Occipital lobe (tissue), 3 donors: Measurements from ENCODE around the gene ZNF624. TPM values are rescaled to one million over a fixed set of nuclear protein-coding genes. Genes with fewer than 3 reads are reported as not detected.
A peak's percentile ranks its signal among the peaks of the same experiment; 100 is the strongest.

Experiments
- DNase-seq: peaks from one replicate; lab custom pipeline; 2025; lab: John Stamatoyannopoulos, UW
- small RNA-seq: library from RNA; depleted of rRNA; stranded (forward); fragments of <200 nt; gene quantifications from one replicate; pipeline ENCODE3, GENCODE V24; 2014
- total RNA-seq: library from RNA; depleted of rRNA; stranded (reverse); fragments of >200 nt; gene quantifications from one replicate; pipeline ENCODE4 v1.2.3, GENCODE V29; 2014

The ZNF624 gene
- total RNA-seq, 1 donor from 2014 or later: 30.4 TPM

- DNase-seq: no peak
Observed at GRCh38 chr17:16593356-16594102, 60.1 kb downstream of the ZNF624 start.

- DNase-seq: peak; percentile 84
Observed at GRCh38 chr17:16589097-16589969, 64.3 kb downstream of the ZNF624 start.

- no peak for DNase-seq
Observed at GRCh38 chr17:16585796-16586195, 67.9 kb downstream of the ZNF624 start.

GRCh38 chr17:16584273-16584995 is 69.2 kb downstream of the ZNF624 start:
- peak; percentile 85 for DNase-seq

GRCh38 chr17:16583781-16584180 is 69.9 kb downstream of the ZNF624 start:
- DNase-seq: no peak

GRCh38 chr17:16573466-16573865 is 80.2 kb downstream of the ZNF624 start:
- DNase-seq: no peak

Small RNAs within 50 kb of the gene (small RNA-seq; reads per million reads assigned to genes)
- not detected for gene RNU6-405P

Other genes starting within 250 kb of the ZNF624 start
- gene TRPV2, start 238.3 kb downstream of the ZNF624 start, total RNA-seq: 2.0 TPM
- 5.6 TPM for gene LRRC75A, start 161.7 kb downstream of the ZNF624 start, total RNA-seq
- gene ZNF287, start 84.6 kb downstream of the ZNF624 start, total RNA-seq: 34.9 TPM
- gene CCDC144A, start 36.4 kb upstream of the ZNF624 start, total RNA-seq: 4.4 TPM